Stimulated activated CD4-positive, alpha-beta T cell treated with anti-CD3 and anti-CD28 coated beads, Interleukin-1b, Interleukin-23, amount 100 ng/mL, for 24 hours (primary cell): ENCODE data around the gene RIMKLB.
"Not testable (repeated sequence)": the region's sequence is repeated elsewhere in the genome, so short reads cannot be mapped to it uniquely, and the experiment has no call there.

Source experiments
- DNase-seq, 4 experiments: peaks; one replicate each; pipeline ENCODE4 v3.0.0-alpha.2; 2020; ENCODE audit warnings: low read depth in 4 of 4, low spot score in 1 of 4

Gene RIMKLB

GRCh38 chr12:8771072-8771471 is 73.3 kb downstream of the RIMKLB start:
- DNase-seq: no peak

- DNase-seq: no peak
These were observed 75.7 kb downstream of the RIMKLB start for GRCh38 chr12:8773461-8773860.

- no peak for DNase-seq
These were observed 81.5 kb downstream of the RIMKLB start for GRCh38 chr12:8779281-8779680.

GRCh38 chr12:8779862-8780261 is 82.1 kb downstream of the RIMKLB start:
- no peak for DNase-seq

GRCh38 chr12:8780389-8780788 is 82.6 kb downstream of the RIMKLB start:
- DNase-seq: no peak

- DNase-seq: no peak
These were observed 83.8 kb downstream of the RIMKLB start for GRCh38 chr12:8781381-8782127.

GRCh38 chr12:8784290-8784888 is 86.6 kb downstream of the RIMKLB start:
- no peak for DNase-seq

- DNase-seq: no peak
These were observed 87.7 kb downstream of the RIMKLB start for GRCh38 chr12:8785499-8785898.

GRCh38 chr12:8787206-8787605 is 89.4 kb downstream of the RIMKLB start:
- not testable (repeated sequence) for DNase-seq

- DNase-seq: not testable (repeated sequence)
These were observed 90.9 kb downstream of the RIMKLB start for GRCh38 chr12:8788706-8789105.

GRCh38 chr12:8789341-8790013 is 91.7 kb downstream of the RIMKLB start:
- not testable (repeated sequence) for DNase-seq

- DNase-seq: not testable (repeated sequence)
These were observed 95.4 kb downstream of the RIMKLB start for GRCh38 chr12:8793226-8793625.

- DNase-seq: not testable (repeated sequence)
These were observed 96.8 kb downstream of the RIMKLB start for GRCh38 chr12:8794611-8795010.

GRCh38 chr12:8796831-8797626 is 99.2 kb downstream of the RIMKLB start:
- no peak for DNase-seq

GRCh38 chr12:8801213-8801612 is 103.4 kb downstream of the RIMKLB start:
- not testable (repeated sequence) for DNase-seq

GRCh38 chr12:8804833-8805232 is 107.0 kb downstream of the RIMKLB start:
- DNase-seq: not testable (repeated sequence)

- DNase-seq: not testable (repeated sequence)
These were observed 107.7 kb downstream of the RIMKLB start for GRCh38 chr12:8805487-8805886.

- not testable (repeated sequence) for DNase-seq
These were observed 109.3 kb downstream of the RIMKLB start for GRCh38 chr12:8807084-8807483.

GRCh38 chr12:8810112-8810511 is 112.3 kb downstream of the RIMKLB start:
- not testable (repeated sequence) for DNase-seq

GRCh38 chr12:8813572-8814357 is 116.0 kb downstream of the RIMKLB start:
- DNase-seq: no peak
